Stimulated activated CD8-positive, alpha-beta memory T cell treated with anti-CD3 and anti-CD28 coated beads, Interleukin-7, amount 100 ng/mL, for 1 hour (primary cell): ENCODE data around the gene UGP2.
A peak's percentile ranks its signal among the peaks of the same experiment; 100 is the strongest.
"Not testable (repeated sequence)": the region's sequence is repeated elsewhere in the genome, so short reads cannot be mapped to it uniquely, and the experiment has no call there.

Experiments used
- DNase-seq, 2 donors: peaks; one replicate each; pipeline ENCODE4 v3.0.0-alpha.2; 2020; ENCODE audit warnings: low read depth in 2 of 2

Gene UGP2

DNA sequence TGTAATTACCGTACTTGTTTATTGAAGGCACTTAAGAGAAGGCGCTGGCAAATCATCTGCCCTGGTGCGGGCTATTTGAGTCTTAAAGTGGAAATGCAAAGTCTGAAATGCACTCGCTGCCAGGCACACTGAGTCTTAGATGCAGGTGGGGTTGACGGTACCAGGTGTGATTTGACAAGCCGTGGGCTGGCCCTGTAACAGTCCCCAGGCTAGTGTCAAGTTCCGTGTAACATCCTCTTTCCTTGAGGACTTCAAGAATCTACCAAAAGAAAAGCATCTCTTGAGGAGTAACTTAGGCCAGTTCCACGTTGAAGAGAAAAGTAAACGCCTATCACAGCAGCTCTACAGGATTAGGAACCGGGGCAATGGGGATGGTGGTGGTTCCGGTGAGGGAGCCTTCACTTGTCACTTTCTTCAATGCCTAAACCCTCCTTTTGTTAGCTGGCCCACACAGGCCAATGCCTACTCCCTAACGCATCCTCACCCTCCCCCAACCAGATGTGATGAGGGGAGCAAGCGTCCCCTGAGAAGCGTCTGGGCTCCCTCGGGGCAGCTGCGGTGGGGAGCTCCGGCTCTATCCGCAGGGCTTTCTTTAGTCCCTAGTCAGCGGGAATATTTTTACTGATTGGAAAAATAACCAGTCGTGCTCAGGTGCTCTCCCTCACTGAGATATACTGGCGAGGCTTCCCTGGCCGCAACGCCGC is 1.5 kb upstream of the UGP2 start:
- peak in 1 of 2 donors; percentile 3 for DNase-seq

DNA sequence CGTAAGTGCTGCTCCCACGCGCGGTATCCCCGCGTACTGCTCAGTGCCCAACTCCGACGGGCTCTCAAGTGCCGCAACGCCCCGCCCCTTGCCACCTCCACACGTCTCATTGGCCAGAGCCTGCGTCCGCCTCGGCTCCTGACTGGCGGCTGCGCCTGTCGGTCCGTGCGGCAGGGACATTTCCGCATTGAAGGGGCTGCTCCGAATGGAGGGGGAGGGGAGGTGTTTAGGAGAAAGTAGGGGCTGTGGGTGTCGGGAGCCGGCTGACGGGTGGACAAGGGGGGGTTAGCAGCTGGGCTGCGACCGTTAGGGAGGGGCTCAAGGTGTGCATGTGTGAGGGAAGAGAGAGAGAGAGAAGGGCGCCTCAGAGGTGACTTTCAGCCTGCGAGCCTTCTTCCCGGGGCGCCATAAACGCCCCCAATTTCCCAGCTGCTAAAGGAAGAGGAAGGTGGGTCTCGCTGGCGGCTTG is 877 bp upstream of the UGP2 start:
- peak; percentile 91 to 96 for DNase-seq

DNA sequence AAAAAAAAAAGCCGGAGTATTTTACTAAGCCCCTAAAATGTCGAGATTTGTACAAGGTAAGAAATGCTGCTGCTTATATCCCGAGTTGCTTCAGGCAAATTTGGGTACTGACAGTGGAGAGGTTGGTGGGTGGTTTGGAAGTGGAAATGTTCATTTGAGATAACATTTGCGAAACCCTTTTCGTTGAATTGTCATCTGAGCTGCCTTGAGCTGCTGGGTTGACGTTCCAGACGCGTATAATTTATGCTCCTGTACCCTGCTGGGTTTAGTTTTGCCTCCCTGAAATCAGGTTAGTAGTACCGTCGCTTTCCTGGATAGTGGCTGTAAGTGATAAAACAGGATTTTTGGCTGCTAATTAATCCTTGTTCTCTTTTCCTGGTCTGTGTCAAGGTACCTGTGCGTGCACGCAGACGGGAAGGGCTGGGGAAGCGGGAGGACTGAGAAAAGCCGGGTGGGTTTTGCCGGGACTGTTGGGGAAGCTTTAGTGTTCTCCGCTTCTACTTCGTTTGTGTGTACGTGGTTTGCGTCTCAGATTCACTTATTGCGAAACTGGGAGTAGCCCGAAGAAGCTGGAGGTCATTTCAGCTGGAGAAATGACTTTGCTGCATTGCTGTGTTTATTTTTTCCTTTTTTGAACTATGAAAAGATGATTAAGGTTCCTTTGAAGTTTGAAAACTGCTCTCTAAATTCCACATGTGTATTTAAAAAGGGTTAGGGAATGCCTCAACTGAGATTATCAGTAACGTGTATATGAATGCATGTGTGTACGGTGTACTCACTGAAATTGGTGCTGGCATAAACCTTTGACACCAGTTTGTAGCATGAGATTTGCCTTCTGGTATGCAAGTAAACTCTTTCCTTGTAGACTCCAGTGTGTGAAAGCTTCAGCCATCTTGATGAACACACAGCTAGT is 709 bp downstream of the UGP2 start:
- DNase-seq = no peak

DNA sequence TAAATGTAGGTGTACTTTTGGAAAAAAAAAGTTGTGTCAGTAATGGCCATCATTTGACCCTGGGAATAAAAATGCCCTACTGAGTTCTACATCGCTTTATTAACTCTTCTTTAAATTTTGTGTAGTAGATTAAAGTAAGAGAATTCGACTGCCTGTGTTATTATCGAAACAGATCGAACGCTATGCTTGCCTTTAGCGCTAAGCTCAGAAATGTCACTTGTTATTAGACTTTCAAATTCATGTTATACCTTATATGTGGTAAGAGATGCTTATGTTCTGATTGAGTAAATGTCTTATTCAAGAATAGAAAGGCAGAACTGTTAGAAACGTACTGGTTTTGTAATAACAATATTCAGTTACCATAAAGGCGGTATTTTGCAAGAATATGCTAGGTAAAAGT is 1.4 kb downstream of the UGP2 start:
- no peak for DNase-seq

DNA sequence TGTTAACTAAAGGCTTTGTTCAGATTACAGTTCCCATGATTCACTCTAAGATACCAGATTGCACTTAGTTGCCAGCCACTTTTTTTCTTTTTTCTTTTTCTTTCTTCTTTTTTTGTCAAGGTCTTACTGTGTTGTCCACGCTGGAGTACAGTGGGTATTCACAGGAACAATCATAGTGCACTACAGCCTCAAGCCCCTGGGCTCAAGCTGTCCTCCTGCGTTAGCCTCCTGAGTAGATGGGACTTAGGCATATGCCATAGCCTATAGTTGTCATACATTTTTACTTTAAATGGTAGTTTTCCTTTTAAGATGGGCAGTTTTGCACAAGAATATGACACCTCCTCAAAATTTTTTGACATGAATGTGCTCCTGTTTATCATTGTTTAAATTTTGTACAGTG is 2.1 kb downstream of the UGP2 start:
- DNase-seq = no peak

DNA sequence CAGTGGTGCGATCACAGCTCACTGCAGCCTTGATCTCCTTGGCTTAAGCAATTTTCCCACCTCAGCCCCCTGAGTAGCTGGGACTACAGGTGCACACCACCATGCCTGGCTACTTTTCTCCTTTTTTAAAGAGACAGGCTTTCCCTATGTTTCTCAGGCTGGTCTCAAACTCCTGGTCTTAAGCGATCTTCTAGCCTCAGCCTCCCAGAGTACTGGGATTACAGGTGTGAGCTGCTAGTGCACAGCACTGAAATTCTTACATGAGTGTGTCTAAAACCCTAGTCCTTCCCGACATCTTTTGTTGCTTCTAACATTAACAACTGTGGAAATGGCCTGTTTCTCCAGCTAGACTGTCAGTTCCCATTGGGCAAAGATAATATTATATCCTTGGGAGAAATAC is 2.9 kb downstream of the UGP2 start:
- no peak for DNase-seq

DNA sequence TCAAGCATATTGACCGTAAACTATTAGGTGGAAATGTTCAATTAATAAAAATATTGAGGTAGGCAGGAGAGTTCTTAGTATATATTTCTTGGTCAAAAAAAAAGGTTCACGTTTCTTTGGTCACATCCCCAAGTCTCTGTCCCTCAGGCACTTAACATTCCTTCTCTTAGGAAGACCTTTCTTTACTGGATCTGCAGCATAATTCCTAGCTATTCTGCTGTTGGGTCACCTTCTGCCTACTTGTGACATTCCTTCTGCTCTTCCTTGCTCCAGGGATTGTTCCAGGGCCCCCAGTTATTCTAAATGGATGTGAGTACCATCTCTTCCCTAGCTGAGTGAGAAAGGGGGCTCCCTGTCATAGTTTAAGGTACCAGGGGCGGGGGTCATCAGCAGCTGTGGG is 4.2 kb downstream of the UGP2 start:
- DNase-seq = no peak

DNA sequence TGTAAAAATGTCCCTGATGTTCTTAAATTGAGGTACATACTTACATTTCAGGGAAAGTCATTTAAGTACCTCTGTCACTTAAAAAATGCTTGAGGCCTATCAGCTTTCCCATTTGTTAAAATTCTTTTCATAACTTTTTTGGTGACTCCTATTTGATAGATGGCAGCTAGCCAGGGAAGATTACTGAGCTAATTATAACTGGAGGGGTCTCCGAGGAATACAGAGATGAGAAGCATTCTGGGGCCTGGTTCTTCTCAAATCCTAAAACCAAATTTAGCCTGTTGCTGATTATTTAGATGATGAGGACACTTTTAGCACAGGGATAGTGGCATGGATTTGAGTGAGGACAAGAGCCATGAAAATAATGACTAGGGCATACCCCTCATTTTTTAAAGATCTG is 4.8 kb downstream of the UGP2 start:
- DNase-seq = no peak

DNA sequence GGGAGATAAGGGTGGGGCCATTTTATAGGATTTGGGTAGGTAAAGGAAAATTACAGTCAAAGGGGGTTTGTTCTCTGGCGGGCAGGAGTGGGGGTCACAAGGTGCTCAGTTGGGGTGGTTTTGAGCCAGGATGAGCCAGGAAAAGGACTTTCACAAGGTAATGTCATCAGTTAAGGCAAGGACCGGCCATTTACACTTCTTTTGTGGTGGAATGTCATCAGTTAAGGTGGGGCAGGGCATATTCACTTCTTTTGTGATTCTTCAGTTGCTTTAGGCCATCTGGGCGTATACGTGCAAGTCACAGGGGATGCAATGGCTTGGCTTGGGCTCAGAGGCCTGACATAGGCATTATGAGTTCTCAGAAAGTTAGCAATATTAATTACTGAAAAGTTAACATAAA is 5.9 kb downstream of the UGP2 start:
- not testable (repeated sequence) for DNase-seq

DNA sequence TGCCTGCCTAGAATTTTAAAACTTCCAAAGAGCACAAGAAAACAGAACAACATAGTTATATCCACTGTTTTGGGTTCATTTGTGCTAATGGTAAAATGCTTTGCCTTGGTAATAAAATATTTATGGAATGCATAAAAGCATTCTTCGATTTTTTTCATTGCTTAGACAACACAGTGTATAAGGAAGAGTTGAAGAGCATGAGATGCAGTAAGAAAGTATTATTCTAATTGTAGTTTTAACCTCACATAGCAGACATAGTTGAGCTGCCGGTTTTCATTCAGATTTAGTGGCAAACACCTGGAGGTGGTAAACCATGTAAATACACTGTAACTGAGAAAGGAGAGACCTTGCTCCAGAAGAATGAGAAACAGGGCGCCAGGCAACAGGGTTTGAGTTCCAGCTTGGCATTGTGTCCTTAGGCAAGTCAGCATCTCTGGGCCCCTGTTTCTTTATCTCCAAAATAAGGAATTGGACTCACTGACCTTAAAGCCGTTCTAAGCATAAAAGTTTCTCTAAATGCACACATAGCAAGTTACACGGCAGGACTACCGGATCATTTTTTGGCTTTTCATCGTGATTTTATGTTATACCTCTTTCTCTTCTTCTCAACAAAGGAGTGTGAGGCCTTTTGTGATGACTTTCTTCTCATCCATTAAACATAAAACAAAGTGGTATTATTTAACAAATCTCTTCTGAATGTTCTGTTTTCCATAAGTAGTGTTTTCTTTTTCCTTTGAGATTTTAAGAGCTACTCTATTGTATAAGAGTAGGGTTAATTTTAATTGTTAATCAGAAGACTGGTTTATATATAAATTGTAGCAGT is 7.9 kb downstream of the UGP2 start:
- DNase-seq = no peak

DNA sequence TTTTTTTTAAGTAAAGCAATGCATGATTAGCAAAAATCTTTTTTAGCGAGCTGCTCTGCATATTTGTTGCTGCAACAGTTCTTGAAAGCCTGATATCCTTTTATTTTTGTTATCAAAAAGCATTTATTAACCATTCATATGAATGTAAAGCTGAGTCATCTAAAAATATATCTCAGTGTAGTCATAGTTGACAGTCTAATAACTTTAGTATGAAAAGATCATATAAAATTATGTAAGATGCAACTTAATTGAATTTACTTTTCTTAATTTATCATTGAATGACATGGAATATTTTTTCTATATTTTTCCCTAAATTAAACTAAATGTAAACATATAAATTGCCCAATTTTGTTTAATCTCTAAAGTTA is 8.5 kb downstream of the UGP2 start:
- DNase-seq = no peak

DNA sequence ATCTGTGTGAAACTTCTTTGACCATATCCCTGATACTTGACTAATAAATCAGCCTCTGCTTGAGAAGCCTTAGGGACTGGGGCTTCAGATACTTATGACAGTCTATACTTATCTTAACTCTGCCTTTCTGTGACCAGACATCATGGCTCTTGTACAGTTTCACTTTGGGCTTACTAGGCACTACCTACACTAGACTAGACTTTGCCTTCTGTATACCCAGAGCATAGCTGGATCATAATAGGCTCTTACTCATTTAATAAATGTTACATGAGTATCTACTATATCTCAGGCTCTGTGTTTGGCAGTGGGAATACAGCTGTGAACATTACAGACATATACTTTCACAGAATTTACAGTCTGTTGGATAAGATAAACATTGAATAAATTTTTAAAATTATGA is 9.0 kb downstream of the UGP2 start:
- no peak for DNase-seq

DNA sequence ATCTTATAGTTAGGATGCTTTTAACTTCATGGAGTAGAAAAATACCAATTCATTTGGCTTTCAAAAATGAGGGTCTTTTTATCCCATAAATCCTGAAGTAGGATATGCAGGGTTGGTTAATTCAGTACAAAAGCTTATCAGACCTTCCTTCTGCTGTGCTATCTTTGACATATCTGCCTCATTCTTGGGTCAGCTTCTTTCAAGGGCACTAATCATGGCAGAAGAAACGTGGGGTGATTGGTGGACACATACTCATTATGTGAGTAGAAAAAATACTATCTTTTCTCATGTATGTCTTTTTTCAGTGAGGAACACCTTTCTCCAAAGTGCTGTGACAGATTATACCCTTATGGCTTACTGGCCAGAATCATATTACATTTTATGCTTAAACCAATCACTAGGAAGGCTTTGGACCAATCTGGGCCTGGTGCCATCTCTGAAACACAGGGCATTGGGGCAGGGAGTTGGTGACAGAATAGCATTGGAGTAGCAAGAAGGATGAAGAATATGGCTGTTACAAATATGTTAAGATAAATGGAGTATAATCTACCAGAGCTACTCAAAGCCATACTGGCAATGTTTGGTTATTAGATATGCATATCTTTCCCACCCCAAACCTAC is 10.1 kb downstream of the UGP2 start:
- no peak for DNase-seq

DNA sequence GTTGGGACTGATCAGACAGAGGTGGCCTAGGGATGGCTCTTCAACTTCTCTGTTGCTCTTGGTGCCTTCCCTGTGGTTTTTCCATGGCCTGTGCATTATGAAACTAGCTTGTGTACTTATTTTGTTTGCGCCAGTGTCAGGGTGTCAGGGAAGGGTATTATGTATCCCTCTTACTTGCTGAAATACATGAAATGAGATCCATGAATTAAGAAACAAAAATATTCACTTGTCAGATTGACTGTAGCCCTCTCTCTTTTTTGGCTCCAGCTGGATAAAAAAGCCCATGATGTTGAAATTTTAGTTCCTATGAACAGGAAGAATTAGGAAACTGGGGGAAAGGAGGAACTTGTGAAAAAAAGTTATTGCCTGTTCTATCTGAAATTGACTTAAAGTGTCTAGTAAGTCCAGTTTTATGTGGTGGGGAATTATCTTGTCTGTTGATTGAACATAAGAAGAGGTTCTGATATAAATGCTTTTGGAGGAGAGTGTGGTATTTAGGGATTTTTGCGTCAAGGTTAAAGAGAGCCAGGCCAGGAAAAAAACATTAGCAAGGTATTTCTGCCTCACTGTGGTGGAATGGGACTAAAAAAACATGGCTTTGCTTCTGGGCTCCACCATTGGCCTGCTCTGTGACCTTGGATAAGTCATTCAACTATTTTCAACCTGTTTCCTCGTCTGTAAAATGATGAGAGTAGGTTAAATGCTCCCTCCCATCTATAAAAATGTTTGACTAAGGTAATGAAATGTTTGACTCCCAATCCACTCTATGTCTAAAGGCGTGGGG is 12.0 kb downstream of the UGP2 start:
- no peak for DNase-seq

DNA sequence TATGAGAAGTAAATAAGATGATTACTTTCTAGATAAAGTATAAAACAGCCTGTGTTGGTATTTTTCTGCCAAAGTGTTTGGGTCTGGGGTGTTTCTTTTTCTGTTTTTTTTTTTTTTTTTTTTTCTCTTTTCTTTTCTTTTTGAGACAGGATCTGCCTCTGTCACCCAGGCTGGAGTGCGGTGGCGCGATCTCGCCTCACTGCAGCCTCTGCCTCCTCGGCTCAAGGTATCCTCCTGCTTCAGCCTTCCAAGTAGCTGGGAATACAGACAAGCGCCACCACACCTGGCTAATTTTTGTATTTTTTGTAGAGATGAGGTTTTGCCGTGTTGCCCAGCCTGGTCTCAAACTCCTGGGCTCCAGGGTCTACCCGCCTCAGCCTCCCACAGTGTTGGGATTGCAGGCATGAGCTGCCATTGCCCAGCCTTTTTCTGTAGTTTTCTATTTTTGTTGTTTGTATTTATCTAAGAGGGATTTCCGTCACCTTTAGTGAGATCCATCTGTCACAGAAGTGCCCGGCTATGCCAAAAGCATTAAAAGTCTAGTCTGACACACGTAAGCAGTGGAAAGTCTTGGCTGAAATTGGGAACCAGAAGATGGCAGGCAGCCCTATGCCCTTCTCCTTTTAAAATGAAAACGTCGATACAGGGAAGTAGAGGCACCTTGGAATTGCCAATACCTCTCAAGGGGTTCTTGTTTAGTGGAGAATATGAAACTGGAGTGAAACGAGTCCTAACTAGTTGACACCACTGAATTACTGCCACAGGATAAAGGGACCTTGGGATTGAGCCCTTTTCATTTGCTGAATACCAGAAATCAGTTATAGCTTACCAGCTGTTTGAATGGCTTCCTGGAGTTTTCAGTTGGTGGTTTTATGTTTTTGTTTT is 14.0 kb downstream of the UGP2 start:
- DNase-seq = no peak

DNA sequence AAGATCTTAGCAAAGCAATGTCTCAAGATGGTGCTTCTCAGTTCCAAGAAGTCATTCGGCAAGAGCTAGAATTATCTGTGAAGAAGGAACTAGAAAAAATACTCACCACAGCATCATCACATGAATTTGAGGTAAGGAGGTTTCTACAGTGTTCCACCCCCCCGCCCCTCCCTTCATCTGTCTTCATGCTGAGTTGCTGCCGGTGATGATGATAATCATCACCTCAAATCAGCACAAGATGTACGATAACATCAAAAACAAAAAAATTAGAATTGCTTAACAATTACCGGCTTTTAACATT is 14.6 kb downstream of the UGP2 start:
- peak in 1 of 2 donors; percentile 21 for DNase-seq

DNA sequence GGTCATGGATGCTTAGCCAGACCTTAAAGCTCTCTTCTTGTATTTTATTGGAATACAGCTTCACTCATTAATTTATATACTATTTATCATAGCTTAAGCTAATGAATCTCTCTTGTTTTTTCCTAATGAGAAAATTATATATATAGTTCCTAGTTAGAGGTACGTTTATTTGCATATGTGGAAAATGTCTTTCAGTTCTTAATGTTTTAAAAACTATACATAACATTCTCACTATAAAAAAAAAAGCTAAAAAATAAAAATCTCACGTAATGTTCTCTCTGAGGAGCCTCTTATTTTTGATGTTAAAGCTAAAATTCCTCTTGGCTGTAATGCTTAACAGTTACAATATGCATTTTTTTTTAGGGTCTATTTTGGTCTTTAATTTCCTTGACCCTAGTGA is 16.6 kb downstream of the UGP2 start:
- no peak for DNase-seq

DNA sequence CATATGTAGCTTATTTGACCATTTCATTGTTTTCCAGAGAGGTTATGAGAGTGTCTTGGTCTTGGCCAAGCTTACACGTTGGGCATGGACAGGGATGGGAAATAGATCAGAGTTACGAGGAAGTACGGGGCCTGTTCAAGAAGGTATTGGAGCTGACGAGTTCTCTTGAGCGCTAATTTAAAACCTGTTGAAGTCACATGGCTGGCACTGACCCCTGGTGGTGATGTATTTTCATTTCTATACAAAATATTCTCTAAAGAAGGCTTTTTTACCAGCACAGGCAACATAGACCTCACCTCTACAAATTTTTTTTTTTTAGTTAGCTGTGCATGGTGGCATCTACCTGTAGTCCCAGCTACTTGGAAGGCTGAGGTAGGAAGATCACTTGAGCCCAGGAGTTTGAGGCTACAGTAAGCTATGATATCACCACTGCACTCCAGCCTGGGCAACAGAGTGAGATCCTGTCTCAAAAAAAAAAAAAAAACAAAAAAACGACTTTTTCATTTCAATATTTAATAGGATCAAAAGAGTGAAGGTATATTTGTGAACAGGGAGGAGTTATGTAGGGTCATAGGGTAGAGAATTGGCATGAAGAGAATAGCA is 19.6 kb downstream of the UGP2 start:
- peak; percentile 21 to 36 for DNase-seq

DNA sequence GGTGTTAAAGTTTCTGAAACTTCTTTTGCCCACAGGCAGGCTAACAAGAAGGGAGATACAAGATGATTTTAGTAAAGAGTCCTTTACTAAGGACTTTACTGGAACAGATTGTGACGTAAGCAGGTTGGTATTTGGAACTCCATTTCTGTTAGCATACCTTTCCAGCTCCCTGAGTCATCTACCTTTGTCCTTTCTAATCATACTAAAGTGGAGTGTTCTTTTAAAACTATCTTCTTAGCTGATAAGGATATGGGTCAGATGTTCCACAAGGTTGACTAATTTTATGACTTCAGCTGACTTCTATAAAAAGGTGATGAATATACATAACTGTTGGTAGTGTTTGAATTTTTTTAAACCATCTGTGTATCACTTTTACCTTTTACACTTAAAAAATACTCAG is 21.1 kb downstream of the UGP2 start:
- DNase-seq = no peak

DNA sequence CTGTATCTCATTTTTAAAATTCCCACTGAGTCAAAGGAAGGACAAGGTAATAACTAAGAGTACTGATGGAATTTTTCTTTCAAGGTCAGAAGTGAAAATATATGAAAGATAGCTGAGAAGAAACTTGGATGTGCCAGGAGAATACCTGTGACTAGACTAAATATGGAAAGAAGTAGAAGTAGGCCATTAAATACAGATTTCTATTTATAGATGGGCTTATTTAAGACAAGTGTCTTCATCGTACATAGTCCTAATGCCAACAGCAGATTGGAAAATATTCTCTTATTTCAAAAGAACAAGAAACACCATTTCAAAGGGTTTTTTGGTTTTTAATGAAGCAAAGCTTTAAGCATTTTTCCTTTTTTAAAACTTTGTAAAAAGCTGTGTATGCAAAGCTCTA is 22.0 kb downstream of the UGP2 start:
- no peak for DNase-seq
